ENCODE results near the gene FRRS1L. TPM values are rescaled to one million over a fixed set of nuclear protein-coding genes. Genes with fewer than 3 reads are reported as not detected.

FRRS1L gene
- total RNA-seq, 1 experiment from 2014 or later: 1.0 TPM

GRCh38 chr9:109186857-109187520 lies 19.9 kb upstream of the FRRS1L start:
- peaks cover 3% of the 10 kb centered on the region; the same call in 1 of the 2 replicates for H3K4me1 Mint-ChIP-seq
- ChIA-PET POLR2A (no interaction called here), CTCF (no interaction called here)
- no peaks in the 10 kb centered on the region for H3K27me3 Mint-ChIP-seq (ENCODE audit: low read depth)
- H3K27ac Mint-ChIP-seq: no peak overlapping the region
- TF ChIP-seq GABPB1 (CRISPR knock-in tag; IDR thresholded peaks at IDR 0.05) (no peak), ZNF396 (CRISPR knock-in tag; IDR thresholded peaks at IDR 0.05; ENCODE audit: borderline replicate concordance) (no peak), ZSCAN18 (CRISPR knock-in tag; IDR thresholded peaks at IDR 0.05) (no peak), NFE2L1 (CRISPR knock-in tag; IDR thresholded peaks at IDR 0.05) (no peak), JUN (CRISPR knock-in tag; IDR thresholded peaks at IDR 0.05) (no peak), HMGXB4 (CRISPR knock-in tag; IDR thresholded peaks at IDR 0.05) (no peak), SP1 (CRISPR knock-in tag; conservative IDR thresholded peaks at IDR 0.05) (no peak), ZNF317 (CRISPR knock-in tag; IDR thresholded peaks at IDR 0.05; ENCODE audit: borderline replicate concordance, low read depth) (no peak), NR1H2 (CRISPR knock-in tag; IDR thresholded peaks at IDR 0.05) (no peak), ZNF423 (CRISPR knock-in tag; IDR thresholded peaks at IDR 0.05) (no peak), ATF2 (CRISPR knock-in tag; IDR thresholded peaks at IDR 0.05; ENCODE audit: borderline replicate concordance, low read depth) (no peak), E2F1 (CRISPR knock-in tag; IDR thresholded peaks at IDR 0.05) (no peak), ZNF512 (CRISPR knock-in tag; IDR thresholded peaks at IDR 0.05; ENCODE audit: borderline replicate concordance) (no peak)
- no peak overlapping the region for H3K4me3 Mint-ChIP-seq
- no peaks in the 10 kb centered on the region for H3K9me3 Mint-ChIP-seq
- ATAC-seq (no peak), DNase-seq (ENCODE audit: low spot score) (no peak)
- H3K36me3 Mint-ChIP-seq: no peaks in the 10 kb centered on the region

- no peaks in the 10 kb centered on the region for H3K9me3 Mint-ChIP-seq
- DNase-seq (ENCODE audit: low spot score): peak; percentile 64
- TF ChIP-seq IRF1 (CRISPR knock-in tag; IDR thresholded peaks at IDR 0.05): no peak
- no peak for TF ChIP-seq ZNF138 (CRISPR knock-in tag; conservative IDR thresholded peaks at IDR 0.05)
- TF ChIP-seq SMAD4 (CRISPR knock-in tag; IDR thresholded peaks at IDR 0.05): no peak
- no peak for TF ChIP-seq ZNF671 (CRISPR knock-in tag; IDR thresholded peaks at IDR 0.05)
- TF ChIP-seq ERG (CRISPR knock-in tag; IDR thresholded peaks at IDR 0.05): no peak
- TF ChIP-seq AR (CRISPR knock-in tag; IDR thresholded peaks at IDR 0.05): no peak
- 0 out of 2 replicates have a peak, but pooled peaks have one; percentile 7 for TF ChIP-seq PRRX2 (CRISPR knock-in tag; IDR thresholded peaks at IDR 0.05)
- TF ChIP-seq JUN (CRISPR knock-in tag; IDR thresholded peaks at IDR 0.05): no peak
- TF ChIP-seq HMGA2 (CRISPR knock-in tag; IDR thresholded peaks at IDR 0.05): no peak
These were observed 16.1 kb upstream of the FRRS1L start for GRCh38 chr9:109182940-109183798.

More at GRCh38 chr9:109182940-109183798, 16.1 kb upstream of the FRRS1L start:
- peak; percentile 77 for ATAC-seq
- CTCF ChIA-PET: interaction anchor here (0.6 to 2.8 kb wide), 51 partner anchors 9 to 814 kb away, joined by 3 to 58 read pairs (median 4); partner anchors contain the start of genes FRRS1L and TMEM245
- POLR2A ChIA-PET: interaction anchor here (0.6 to 1.3 kb wide), 4 partner anchors 9 to 227 kb away, joined by 3 to 9 read pairs (median 4); partner anchors contain the start of gene FRRS1L
- peaks cover 3% of the 10 kb centered on the region; the same call in 1 of the 2 replicates for H3K4me1 Mint-ChIP-seq
- peak overlapping the region; percentile 4; the same call in 1 of the 2 replicates for H3K27ac Mint-ChIP-seq
- H3K36me3 Mint-ChIP-seq: no peaks in the 10 kb centered on the region
- H3K27me3 Mint-ChIP-seq (ENCODE audit: low read depth): no peaks in the 10 kb centered on the region
- no peak overlapping the region for H3K4me3 Mint-ChIP-seq
